Right atrium auricular region (tissue), 2 donors: Measurements from ENCODE around the gene DCC. TPM values are rescaled to one million over a fixed set of nuclear protein-coding genes. Genes with fewer than 3 reads are reported as not detected.

Experiments
- DNase-seq: peaks from one replicate; pipeline ENCODE4 v3.0.0-alpha.2; 2019; ENCODE audit warnings: low spot score
- H3K27ac ChIP-seq, 2 donors: fragments of 200-600 bp; sonication (generic); 1 replicate in 1 of 2; 2 replicates in 1 of 2; pipeline ENCODE4 v1.5.1; 2016 to 2019
- H3K27me3 ChIP-seq, 2 donors: fragments of 200-600 bp; sonication (generic); one replicate each; pipeline versions ENCODE4 v1.5.1 to v1.6.0; 2017 to 2019
- H3K36me3 ChIP-seq: fragments of 200-600 bp; sonication (generic); one replicate; pipeline ENCODE4 v1.5.1; 2016
- H3K4me1 ChIP-seq, 2 donors: fragments of 200-600 bp; sonication (generic); one replicate each; pipeline versions ENCODE4 v1.5.1 to v1.6.0; 2017 to 2019
- H3K4me3 ChIP-seq, 2 donors: fragments of 200-600 bp; sonication (generic); 1 replicate in 1 of 2; 2 replicates in 1 of 2; pipeline ENCODE4 v1.5.1; 2017 to 2019; ENCODE audit warnings: mild to moderate bottlenecking in 1 of 2, moderate library complexity in 1 of 2
- H3K9me3 ChIP-seq, 2 donors: fragments of 200-600 bp; sonication (generic); one replicate each; pipeline ENCODE4 v1.5.1; 2019
- total RNA-seq, 2 donors: library from RNA; depleted of rRNA; stranded (reverse); fragments of >200 nt; gene quantifications; one replicate each; pipeline ENCODE4 v1.1.0, GENCODE V29; 2016
- TF ChIP-seq, protein P1 (sequence below), 2 donors: fragments of 200-600 bp; sonication (generic); IDR thresholded peaks; one replicate each; pipeline ENCODE4 v1.5.1; 2019; ENCODE audit warnings: antibody characterized with exemption in 2 of 2

Gene DCC
- total RNA-seq, 2 donors from 2014 or later = not detected

DNA sequence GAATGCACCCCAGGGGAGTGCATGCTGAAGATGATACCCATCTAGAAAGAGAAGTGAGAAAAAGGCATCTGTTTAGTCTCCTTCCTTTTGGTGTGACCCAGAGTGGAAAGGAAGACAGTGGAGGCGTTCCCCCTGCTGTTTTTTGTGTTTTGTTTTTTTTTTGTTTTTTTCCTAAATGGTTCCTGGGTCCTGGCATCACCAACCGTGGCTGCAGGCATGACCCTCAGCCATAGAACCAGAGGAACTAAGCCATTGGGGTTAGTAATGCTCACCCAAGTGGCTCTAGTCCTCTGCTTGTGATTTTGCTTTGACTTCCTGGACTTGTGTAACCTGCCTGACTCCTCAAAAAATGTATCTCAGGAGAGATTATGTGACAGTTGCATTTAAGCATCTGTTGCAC is 451.3 kb downstream of the DCC start:
- H3K27me3 ChIP-seq = no peaks in the 10 kb centered on the region
- no peak overlapping the region for H3K27ac ChIP-seq
- peaks cover 0 to 23% of the 10 kb centered on the region in 2 donors for H3K9me3 ChIP-seq

DNA sequence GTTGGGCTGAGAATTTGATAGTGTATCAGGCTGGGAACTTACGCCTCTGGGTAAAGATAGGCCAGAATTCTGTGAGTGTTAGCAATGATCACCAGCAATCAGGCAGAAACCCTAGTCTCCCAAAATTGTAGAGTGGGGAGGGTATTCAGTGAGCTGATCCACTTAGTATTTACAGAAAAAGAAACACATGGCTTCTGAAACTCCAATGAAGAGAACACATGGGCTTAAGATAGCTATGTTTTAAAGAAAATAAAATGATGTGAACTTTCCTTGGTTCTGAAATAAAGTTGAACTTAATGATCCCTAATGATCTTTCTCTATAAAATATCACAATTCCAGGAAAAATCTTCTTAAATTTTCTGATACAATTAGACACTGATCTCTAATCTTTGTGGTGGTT is 472.8 kb downstream of the DCC start:
- no peak overlapping the region for H3K4me3 ChIP-seq
- H3K36me3 ChIP-seq = no peaks in the 10 kb centered on the region
- no peaks in the 10 kb centered on the region for H3K4me1 ChIP-seq
- TF ChIP-seq, protein P1, sequence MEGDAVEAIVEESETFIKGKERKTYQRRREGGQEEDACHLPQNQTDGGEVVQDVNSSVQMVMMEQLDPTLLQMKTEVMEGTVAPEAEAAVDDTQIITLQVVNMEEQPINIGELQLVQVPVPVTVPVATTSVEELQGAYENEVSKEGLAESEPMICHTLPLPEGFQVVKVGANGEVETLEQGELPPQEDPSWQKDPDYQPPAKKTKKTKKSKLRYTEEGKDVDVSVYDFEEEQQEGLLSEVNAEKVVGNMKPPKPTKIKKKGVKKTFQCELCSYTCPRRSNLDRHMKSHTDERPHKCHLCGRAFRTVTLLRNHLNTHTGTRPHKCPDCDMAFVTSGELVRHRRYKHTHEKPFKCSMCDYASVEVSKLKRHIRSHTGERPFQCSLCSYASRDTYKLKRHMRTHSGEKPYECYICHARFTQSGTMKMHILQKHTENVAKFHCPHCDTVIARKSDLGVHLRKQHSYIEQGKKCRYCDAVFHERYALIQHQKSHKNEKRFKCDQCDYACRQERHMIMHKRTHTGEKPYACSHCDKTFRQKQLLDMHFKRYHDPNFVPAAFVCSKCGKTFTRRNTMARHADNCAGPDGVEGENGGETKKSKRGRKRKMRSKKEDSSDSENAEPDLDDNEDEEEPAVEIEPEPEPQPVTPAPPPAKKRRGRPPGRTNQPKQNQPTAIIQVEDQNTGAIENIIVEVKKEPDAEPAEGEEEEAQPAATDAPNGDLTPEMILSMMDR (IDR thresholded peaks at IDR 0.05) = no peak
- no peaks in the 10 kb centered on the region for H3K27me3 ChIP-seq
- no peaks in the 10 kb centered on the region for H3K9me3 ChIP-seq
- no peak overlapping the region for H3K27ac ChIP-seq
- DNase-seq = no peak

More for the DNA sequence above, 451.3 kb downstream of the DCC start:
- Histone ChIP-seq H3K4me3 (no peak overlapping the region), H3K4me1 (no peaks in the 10 kb centered on the region), H3K36me3 (no peaks in the 10 kb centered on the region)
- no peak for DNase-seq
- TF ChIP-seq, protein P1 (IDR thresholded peaks at IDR 0.05) = no peak

DNA sequence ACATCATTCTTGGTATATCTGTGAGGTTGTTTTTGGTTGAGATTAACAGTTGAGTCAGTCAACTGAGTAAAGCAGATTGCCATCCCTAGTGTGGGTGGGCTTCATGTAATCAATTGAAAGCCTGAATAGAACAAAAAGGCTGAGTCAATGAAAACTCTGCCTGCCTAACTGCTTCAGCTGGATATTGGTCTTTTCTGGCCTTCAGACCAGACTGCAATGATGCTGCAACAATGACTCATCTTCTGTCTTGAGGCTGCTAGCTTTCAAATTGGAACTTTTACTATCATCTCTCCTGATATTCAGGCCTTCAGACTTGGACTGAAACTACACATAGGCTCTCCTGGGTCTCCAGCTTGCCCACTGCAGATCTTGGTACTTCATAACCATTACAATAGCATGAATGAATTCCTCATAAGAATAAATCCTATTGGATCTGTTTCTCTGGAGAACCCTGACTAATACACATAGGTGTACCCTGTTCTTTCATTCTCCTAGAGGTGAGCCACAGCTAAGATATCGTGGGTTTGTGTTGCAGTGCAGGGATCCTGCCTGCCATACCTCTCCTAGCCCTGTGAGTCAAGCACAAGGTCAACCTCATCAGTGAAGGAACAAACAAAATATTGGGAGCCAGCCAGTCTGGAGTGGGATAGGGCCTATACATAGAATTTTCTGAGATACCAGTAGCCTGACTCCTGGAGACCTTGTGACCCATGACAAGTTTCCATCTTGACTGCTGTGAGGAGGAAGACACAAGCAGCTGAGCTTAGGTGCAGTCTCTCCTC is 473.8 kb downstream of the DCC start:
- Histone ChIP-seq H3K4me1 (no peaks in the 10 kb centered on the region), H3K4me3 (no peak overlapping the region), H3K27me3 (no peaks in the 10 kb centered on the region), H3K9me3 (no peaks in the 10 kb centered on the region), H3K36me3 (no peaks in the 10 kb centered on the region), H3K27ac (no peak overlapping the region)
- DNase-seq = no peak
- TF ChIP-seq, protein P1 (IDR thresholded peaks at IDR 0.05) = no peak

DNA sequence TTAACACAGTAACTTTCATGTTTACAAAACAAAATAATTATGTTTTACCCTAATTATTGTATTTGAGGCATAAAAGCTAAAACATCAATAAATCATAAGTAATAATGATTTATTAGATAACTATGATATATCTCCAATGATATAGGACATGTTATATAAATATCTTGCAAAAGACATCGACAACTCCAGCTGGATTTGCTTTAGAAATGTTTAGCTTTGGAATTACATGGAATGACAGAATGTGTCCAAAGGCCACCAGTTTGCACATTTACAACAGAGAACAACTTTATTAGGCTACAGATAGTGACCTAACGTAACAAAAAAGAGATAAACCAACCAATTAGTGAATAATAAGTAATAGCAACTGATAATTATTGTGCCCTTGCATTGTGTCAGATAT is 475.7 kb downstream of the DCC start:
- Histone ChIP-seq H3K36me3 (no peaks in the 10 kb centered on the region), H3K27ac (no peak overlapping the region), H3K9me3 (no peaks in the 10 kb centered on the region), H3K4me1 (no peaks in the 10 kb centered on the region), H3K4me3 (no peak overlapping the region), H3K27me3 (no peaks in the 10 kb centered on the region)
- DNase-seq = no peak
- TF ChIP-seq, protein P1 (IDR thresholded peaks at IDR 0.05) = no peak

DNA sequence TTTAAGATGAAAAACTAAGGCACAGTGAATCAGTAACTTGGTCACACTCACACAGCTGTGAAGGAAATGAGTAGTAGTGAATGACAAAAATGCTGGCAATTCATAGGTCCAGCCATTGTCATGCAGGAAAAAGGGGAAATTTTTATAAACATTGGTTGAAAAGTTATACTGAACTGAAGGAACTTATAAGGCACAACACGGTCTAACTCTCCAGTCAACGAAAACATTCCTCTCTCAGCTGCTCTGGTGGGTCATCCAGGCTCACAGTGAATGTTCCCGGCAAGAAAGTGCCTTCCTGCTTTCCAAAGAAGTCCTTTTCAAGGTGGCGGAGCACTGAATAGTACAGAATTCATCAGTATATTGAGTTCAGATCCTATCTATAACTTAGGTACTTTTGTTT is 476.1 kb downstream of the DCC start:
- TF ChIP-seq, protein P1 (IDR thresholded peaks at IDR 0.05) = no peak
- H3K36me3 ChIP-seq = no peaks in the 10 kb centered on the region
- H3K9me3 ChIP-seq = no peaks in the 10 kb centered on the region
- H3K4me3 ChIP-seq = no peak overlapping the region
- H3K4me1 ChIP-seq = no peaks in the 10 kb centered on the region
- no peak for DNase-seq
- no peak overlapping the region for H3K27ac ChIP-seq
- H3K27me3 ChIP-seq = no peaks in the 10 kb centered on the region

DNA sequence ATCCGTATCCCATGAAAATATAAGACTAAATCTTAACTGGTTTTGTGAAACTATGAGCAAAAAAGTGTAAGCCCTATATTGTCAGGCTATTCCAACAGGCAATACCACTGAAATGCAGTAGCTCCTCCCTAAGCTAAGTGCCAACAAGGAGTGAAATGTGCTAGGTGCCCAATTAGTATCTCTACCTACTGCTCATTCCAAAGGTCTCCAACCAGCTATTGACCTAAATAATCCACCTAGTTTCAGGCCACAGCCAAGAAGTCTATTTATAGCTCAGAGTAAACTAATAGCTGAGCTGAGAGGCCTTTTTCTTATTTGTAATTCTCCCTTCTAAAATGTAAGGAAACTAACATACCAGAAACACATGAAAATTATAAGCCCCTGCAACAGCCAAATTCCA is 482.2 kb downstream of the DCC start:
- no peak overlapping the region for H3K4me3 ChIP-seq

More for the DNA sequence above, 482.2 kb downstream of the DCC start:
- H3K4me1 ChIP-seq = no peaks in the 10 kb centered on the region
- no peak for DNase-seq
- no peaks in the 10 kb centered on the region for H3K27me3 ChIP-seq
- no peaks in the 10 kb centered on the region for H3K9me3 ChIP-seq
- no peak overlapping the region for H3K27ac ChIP-seq
- TF ChIP-seq, protein P1 (IDR thresholded peaks at IDR 0.05) = no peak
- no peaks in the 10 kb centered on the region for H3K36me3 ChIP-seq
